ENCODE measurements around the gene TMEM184A. TPM values are rescaled to one million over a fixed set of nuclear protein-coding genes. Genes with fewer than 3 reads are reported as not detected.

Gene TMEM184A
- total RNA-seq, 1 donor from 2014 or later: 0.30 TPM

DNA sequence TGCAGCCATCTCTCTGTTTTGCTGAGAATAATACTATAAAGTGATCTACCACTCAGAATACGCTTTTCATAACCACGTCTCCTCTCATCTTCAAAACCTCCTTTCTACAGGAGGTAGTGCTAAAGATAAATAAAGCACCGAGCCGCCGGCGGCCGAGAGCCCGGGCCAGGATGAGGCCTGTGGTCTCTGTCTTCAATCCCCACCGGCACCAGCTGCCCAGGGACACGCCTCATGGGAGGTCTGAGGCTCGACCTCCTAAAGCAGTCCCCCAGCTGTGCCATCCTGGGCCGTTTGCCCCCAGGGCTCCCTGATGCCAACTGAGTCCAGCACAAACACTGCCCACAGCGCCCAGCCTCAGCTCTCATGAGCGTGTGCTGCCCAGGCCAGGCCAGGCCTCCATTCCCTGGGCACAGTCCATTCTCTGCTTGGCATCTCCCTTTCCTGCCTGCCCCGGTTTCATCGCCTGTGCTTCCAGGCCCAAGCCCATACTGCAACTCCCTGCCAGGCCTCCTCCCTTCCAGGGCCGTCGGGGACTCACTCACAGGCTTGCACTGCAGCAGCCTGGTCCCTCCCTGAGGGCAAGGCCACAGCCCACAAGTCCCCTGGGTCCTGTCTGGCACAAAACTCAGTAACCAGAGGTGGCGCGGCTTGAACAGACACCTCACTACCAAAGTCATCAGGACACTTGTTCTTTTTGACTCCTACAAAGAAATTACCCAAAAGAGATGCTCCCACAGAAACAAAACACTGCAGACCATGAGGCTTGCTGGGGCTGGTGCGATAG is 54.3 kb downstream of the TMEM184A start:
- ATAC-seq (ENCODE audit: poor library complexity): no peak
- DNase-seq: no peak
- intact Hi-C loops (cut with DNase I): no loop called here

DNA sequence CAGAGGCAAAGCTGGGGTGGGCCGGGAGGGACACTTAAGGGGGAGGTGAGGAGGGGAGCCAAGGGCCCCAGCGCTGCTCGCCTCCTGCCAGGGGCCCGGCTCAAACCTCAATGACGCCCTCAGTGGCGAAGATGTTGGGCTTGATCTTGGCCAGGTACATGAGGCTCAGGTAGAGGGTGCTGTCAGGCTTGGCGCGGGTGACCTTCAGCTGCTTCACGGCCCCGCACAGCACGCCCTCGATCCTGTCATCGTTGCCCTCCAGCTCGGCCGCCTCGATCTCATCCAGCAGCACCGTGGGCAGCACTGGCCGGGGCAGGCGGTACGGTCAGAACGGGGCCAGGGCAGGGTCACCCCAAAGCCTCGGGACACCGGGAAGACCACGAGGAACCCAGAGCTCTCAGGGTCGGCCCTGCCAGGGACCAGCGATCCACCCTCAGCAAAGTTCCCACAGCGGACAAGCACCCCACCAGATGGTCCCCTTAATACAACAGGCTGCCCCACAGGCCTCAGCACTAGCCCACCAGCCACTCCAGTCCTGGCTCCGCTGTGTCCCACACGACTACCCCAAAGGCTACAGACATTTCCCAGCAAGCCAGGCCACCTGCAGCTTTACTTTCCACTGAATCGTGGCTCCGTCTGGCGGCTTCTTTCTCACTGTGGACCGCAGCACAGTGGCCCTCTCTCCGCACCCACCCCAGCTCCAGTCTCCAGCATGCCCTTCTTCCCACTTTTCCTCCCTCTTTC is 55.8 kb downstream of the TMEM184A start:
- intact Hi-C loops (cut with DNase I): no loop called here
- DNase-seq (peak; percentile 35), ATAC-seq (ENCODE audit: poor library complexity) (no peak)

DNA sequence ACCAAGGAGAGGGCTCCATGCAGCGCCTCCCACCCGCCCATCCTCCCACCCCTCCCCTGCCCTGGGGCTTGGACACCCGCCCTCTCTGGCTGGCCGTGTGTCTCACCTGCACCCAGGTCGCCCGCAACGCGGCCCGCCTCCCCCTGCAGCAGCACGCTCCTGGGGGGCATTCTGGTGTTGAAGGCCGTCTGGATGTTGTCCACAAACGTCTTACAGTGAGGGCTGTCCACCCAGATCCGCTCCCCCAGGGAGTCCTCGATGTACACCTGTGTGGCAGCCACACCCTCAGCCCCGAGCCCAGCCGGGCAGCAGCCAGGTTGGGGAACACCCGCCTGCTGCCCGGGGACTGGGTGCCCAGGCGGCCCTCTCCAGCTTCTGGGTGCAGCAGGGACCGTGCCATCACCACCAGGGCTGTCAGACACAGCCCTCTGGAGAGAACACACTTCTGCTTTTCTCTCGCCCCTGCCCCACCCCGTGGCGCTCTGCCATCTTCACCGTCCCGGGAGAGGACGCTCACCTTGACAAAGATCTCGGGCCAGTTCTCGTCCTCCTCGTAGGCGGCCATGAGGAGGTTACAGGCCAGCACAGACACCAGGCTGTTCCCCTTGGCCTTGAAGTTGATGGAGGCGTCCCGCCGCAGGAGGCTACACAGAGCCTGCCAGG is 56.5 kb downstream of the TMEM184A start:
- intact Hi-C loops (cut with DNase I): no loop called here
- no peak for DNase-seq
- ATAC-seq (ENCODE audit: poor library complexity): no peak

DNA sequence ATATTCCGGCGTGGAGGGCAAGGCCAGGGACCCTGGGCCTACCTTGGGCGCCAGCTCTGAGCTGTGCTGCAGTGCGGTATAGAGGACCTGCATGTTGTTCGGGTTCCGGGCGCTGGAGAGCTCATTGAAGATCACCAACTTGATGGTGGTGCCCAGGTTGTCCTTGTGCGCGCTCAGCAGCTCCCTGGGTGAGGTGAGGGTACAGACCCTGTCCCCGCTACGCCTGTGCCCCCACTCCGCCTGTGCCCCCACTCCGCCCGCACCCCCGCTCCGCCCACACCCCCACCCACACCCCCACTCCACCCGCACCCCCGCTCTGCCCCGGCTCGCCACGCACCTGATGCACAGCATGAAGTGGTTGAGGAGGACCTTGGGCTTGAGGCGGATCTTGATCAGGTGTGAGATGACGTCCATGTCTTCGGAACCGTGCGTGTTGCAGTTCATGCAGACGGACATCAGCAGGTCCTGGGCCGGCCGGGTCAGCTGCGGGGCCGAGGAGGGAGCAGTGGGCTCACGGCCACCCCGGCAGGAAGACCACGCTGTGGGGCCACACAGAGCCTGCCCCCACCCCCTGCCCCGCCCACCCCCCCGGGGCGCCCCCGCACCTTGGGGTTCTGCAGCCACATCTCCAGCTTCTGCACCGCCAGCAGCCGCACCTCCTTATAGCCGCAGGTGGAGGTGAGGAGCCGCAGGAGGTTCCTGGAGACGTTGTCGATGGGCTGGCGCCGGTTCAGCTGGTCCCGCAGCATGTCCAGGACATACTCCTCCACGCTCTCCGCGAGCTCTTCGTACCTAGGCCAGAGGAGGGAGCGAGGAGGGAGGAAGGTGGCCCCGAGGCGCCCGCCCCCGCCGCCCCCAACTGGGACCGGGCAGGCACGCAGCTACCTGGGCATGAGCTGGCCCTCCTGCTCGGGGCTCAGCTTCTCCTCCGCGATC is 57.4 kb downstream of the TMEM184A start:
- DNase-seq (no peak), ATAC-seq (ENCODE audit: poor library complexity) (no peak)
- intact Hi-C loops (cut with DNase I): no loop called here

DNA sequence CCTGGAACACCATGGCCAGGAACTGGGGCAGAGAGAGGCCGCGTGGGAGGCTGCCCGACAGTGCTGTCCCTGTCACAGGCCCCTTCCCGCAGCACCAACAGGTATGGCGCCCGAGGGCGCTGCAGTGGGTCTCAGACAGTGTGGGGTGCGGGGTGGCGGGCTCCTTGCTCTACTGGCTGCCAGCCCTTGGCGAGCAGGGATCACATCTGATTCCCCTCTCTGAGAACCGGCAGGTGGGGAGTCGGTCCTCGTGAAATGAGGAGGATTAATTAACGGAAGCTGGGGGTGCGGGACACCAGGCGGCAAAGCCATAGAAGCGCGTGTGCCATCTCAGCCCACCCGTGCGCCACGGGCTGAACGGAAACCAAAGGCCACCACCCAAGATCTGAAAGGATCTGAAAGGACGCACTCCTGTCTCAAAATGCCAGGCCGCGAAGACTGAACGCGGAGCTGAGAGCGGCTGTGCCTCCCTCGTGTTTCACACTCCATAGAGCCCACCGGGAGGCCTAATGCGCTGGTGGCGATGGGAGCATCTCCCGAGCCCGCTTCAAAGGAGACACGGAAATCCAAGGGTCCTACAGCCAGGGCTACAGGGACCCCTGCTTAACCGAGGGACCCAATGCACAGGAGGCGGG is 58.6 kb downstream of the TMEM184A start:
- intact Hi-C loops (cut with DNase I): no loop called here
- ATAC-seq (ENCODE audit: poor library complexity) (no peak), DNase-seq (no peak)

DNA sequence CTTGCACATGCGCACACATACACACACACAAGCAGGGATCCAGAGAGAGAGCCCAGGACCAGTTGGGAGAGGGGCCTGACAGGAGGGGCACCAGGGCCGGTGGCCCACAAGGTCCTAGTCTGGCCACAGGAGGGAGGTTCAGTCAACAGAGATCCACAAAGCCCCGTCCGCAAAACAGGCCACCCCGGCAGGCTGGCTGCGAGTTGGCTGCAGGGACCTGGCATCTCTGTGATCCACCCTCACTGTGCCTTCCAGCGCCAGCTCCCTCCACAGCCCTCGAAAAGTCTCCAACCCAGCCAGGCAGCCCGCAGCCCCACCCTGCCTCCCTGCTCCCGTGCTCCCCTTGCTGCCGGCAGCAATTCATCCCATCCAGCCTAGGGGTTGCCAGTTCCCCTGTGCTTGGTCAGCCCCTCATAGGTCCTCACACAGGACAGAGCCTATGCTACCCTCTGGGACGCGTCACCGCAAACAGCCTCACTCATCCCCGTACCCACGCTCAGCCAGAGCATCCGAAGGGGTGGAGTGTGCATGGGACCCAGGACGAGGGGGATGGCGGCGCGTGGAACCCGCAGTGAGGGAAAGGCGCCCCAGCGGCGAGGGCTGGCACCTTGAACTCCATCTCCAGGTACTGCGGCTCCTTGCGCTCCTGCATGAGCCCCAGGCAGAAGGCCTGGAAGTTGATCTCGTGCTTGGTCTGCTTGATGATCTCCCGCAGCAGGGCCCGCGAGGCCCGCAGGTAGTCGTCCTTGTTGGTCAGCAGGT is 59.3 kb downstream of the TMEM184A start:
- DNase-seq (no peak), ATAC-seq (ENCODE audit: poor library complexity) (no peak)
- intact Hi-C loops (cut with DNase I): no loop called here

DNA sequence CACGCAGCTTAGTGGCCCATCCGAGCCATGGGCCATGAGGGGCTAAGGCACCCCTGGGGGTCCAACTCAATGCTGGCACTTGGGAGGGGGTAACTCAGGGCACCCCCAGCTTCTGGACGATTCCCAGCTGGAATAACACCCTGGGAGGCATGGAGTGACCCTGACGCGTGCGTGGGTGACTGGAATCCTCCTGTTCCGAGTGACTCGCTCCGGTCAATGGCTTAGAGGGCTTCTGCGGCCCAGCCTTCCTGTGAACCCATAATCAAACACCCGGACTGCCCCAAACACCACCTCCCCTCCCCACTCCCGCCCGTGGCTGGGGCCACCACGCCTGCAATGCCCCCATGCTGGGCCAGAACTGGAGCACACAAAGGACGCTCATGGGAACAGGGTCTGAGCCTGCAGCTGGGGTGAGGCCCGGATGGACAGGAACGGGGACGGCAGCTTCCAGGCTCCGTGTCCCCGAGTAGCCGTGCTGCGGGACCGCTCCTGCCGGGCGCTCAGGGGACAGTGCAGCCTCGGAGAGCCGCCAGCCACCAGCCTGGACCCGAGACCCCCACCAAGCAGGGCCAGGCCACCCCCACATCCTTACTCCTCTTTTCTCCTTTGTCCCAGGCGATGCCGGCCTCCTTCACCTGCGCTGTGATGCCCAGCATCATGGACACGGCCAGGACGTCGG is 60.3 kb downstream of the TMEM184A start:
- ATAC-seq (ENCODE audit: poor library complexity) (no peak), DNase-seq (no peak)
- intact Hi-C loops (cut with DNase I): no loop called here

DNA sequence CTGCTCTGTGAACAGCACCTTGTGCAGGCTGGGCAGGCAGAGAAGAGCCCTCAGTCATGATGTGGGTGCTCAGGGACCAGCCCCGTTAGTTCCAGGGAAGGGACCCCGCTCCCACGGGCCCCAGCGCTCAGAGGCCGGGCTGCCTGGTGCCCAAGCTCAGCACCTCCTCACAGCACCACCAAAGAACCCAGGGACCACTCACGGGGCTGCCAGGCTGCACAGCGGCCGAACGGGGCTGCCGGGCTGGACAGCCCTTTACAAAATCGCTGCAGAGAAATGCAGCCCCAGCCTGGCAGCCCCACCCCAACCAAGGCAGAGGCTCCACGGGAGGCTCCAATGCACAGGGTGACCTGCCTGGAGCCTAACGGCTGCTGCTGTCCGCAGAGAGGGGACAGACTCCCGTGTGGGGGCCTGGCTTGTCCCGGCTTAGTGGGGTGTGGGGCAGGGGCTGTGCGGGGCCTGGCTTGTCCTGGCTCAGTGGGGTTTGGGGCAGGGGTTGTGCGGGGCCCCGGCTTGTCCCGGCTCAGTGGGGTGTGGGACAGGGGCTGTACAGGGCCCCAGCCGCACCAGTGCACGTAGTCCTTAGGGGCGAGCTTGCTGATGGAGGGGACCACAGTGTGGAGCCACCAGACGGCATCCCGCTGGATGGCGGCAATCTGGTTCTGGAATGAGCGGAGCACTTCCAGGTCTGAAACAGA is 61.0 kb downstream of the TMEM184A start:
- DNase-seq (no peak), ATAC-seq (ENCODE audit: poor library complexity) (no peak)
- intact Hi-C loops (cut with DNase I): no loop called here

DNA sequence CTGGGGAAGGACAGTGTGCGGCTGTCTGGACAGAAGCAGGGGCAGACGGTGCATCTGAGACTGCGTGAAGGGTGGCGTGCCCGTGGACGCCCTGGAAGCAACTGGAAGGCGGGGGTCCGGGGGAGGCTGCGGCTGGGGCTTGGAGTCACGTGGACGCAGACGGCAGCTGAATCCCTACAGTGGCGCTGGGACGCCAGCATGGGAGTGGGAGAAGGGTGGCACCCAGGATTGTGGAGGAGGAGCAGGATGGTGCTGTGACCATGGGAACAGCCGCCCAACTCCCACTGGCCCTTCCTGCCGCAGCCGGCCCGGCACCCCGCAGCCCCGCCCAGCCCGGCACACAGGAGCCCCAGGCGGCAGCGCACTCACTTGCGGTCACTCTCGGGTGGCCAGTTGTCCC is 61.6 kb downstream of the TMEM184A start:
- ATAC-seq (ENCODE audit: poor library complexity): no peak
- DNase-seq: no peak
- intact Hi-C loops (cut with DNase I): no loop called here

DNA sequence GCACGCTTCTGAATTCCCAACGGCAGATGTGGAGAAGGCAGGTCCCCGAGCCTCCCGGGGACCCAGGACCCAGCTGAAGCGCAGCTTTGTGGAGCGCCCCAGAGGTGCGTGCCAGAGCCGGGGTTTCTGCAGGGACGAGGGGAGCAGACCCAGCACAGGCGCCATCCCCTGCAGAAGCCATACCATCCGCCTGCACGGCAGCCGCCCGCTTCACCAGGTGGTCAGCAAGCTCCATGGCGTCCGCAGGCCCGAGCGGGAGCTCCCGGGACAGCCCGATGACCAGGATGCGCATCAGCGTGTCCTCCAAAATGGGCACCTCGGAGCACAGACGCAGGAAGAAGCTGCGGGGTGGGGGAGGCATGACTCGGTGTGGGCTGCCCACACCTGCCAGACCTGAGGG is 62.4 kb downstream of the TMEM184A start:
- no peak for DNase-seq
- no peak for ATAC-seq (ENCODE audit: poor library complexity)
- intact Hi-C loops (cut with DNase I): no loop called here

DNA sequence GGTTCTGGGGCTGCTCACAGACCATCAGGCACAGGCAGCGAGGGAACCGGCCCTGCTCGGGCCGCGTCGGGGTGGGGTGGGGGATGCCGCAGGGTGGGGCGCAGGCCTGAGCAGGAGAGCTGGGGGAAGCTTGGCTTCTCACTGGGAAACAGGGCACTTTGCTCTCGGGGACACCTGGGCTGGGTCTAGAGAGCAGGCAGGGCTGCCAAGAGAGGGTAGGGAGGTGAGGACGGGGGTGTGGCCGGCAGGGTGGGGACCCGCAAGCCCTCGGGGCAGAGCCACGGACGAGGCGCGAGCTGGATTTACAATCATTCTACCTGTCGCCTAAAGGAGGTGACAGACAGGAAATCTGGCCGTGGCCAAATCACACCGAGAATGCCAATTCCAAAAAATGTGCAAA is 62.9 kb downstream of the TMEM184A start:
- intact Hi-C loops (cut with DNase I): no loop called here
- no peak for ATAC-seq (ENCODE audit: poor library complexity)

DNA sequence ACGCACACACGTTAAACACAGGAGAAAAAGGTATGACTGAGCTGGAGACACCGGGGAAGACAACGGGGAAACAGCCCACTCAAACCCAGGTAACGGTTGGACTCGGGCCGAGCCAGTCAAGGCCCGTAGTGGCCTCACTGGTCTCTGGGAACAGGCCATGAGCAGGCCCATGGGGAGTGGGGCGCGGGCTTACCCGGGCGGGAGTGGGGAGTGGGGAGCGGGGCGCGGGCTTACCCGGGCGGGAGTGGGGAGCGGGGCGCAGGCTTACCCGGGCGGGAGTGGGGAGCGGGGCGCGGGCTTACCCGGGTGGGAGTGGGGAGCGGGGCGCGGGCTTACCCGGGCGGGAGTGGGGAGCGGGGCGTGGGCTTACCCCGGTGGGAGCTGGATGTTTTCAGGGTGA is 63.4 kb downstream of the TMEM184A start:
- no peak for DNase-seq
- intact Hi-C loops (cut with DNase I): no loop called here

More for the DNA sequence above, 62.9 kb downstream of the TMEM184A start:
- DNase-seq: no peak

More for the DNA sequence above, 63.4 kb downstream of the TMEM184A start:
- no peak for ATAC-seq (ENCODE audit: poor library complexity)

Other genes starting within 250 kb of the TMEM184A start
- 6.2 TPM for gene MICALL2, start 96.7 kb downstream of the TMEM184A start, total RNA-seq
- gene INTS1, start 51.8 kb downstream of the TMEM184A start, total RNA-seq: 29.2 TPM
- gene MAFK, start 25.5 kb downstream of the TMEM184A start, total RNA-seq: 59.4 TPM
- 12.1 TPM for gene PSMG3, start 13.8 kb upstream of the TMEM184A start, total RNA-seq
- gene ELFN1, start 114.1 kb upstream of the TMEM184A start, total RNA-seq: 10.8 TPM